T-helper 2 cell treated with Interferon-gamma antibody and Interleukin-4, amounts not matched to agents 5 μg/mL and 100 μg/mL, for 36 hours (primary cell): ENCODE results near the gene GKAP1.
"Not testable (repeated sequence)": the region's sequence is repeated elsewhere in the genome, so short reads cannot be mapped to it uniquely, and the experiment has no call there.

Experiments used
- DNase-seq: peaks from one replicate; pipeline ENCODE4 v3.0.0; 2021; ENCODE audit warnings: low spot score
- H3K27ac Mint-ChIP-seq: one replicate; pipeline ENCODE4 v1.8.0; 2021; ENCODE audit warnings: mild to moderate bottlenecking, mixed read lengths
- H3K27me3 Mint-ChIP-seq: one replicate; pipeline ENCODE4 v1.8.0; 2021; ENCODE audit warnings: low read depth, mixed read lengths
- H3K36me3 Mint-ChIP-seq: one replicate; pipeline ENCODE4 v1.8.0; 2021; ENCODE audit warnings: low read depth, mixed read lengths
- H3K4me1 Mint-ChIP-seq: one replicate; pipeline ENCODE4 v1.8.0; 2021; ENCODE audit warnings: low read depth, mixed read lengths
- H3K4me3 Mint-ChIP-seq: one replicate; pipeline ENCODE4 v1.8.0; 2022; ENCODE audit warnings: mild to moderate bottlenecking, moderate library complexity, mixed read lengths
- H3K9me3 Mint-ChIP-seq: one replicate; pipeline ENCODE4 v1.8.0; 2021; ENCODE audit warnings: mixed read lengths

The GKAP1 gene

DNA sequence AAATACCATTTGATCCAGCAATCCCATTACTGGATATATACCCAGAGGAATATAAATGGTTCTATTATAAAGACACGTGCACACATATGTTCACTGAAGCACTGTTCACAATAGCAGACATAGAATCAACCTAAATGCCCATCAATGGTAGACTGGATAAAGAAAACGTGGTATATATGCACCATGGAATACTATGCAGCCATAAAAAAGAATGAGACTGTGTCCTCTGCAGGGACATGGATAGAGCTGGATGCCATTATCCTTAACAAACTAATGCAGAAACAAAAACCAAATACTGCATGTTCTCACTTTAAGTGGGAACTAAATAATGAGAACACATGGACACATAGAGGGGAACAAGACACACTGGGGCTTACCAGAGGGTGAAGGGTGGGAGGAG, 39.4 kb downstream of the GKAP1 start:
- no peak overlapping the region for H3K4me3 Mint-ChIP-seq
- H3K36me3 Mint-ChIP-seq = no peaks in the 10 kb centered on the region
- H3K9me3 Mint-ChIP-seq = no peaks in the 10 kb centered on the region
- H3K4me1 Mint-ChIP-seq = no peaks in the 10 kb centered on the region
- no peak for DNase-seq
- no peak overlapping the region for H3K27ac Mint-ChIP-seq
- no peaks in the 10 kb centered on the region for H3K27me3 Mint-ChIP-seq

DNA sequence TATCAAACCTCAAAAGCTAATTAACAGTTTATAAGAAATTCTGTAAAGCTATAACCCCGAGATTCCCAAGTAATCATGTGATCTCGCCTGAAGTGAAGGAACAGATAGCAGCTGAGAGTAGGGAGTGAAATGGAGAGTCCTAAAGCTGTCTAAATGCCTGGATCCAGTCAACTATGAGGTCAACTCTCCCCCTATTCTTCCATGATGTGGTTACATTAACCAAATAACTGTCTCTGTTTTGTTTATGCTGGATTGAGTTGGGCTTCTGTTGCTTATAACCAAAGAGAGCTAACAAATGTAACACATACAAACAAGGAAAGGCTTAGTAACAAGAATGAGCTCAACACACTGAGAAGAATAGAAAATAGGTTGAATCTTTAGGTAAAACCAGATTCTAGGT, 41.6 kb downstream of the GKAP1 start:
- H3K36me3 Mint-ChIP-seq = no peaks in the 10 kb centered on the region
- H3K4me1 Mint-ChIP-seq = no peaks in the 10 kb centered on the region
- no peaks in the 10 kb centered on the region for H3K27me3 Mint-ChIP-seq
- H3K9me3 Mint-ChIP-seq = no peaks in the 10 kb centered on the region
- H3K27ac Mint-ChIP-seq = no peak overlapping the region
- H3K4me3 Mint-ChIP-seq = no peak overlapping the region
- DNase-seq = no peak

DNA sequence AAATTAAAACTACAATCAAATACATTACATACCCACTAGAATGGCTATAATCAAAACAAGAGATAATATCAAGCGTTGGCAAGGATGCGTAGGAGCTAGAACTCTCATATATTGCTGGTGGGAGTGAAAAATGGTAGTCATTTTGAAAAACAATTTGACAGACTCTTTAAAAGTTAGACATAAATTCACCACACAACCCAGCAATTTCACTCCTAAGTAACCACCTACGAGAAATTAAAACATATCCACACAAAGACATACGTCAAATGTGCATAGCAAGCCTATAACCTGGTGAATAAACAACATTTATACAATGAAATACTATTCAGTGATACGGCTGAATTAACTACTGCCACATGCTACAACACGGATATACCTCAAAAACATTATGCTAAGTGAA, 44.7 kb downstream of the GKAP1 start:
- no peak overlapping the region for H3K27ac Mint-ChIP-seq
- H3K36me3 Mint-ChIP-seq = no peaks in the 10 kb centered on the region
- H3K27me3 Mint-ChIP-seq = no peaks in the 10 kb centered on the region
- DNase-seq = no peak
- no peaks in the 10 kb centered on the region for H3K4me1 Mint-ChIP-seq
- no peaks in the 10 kb centered on the region for H3K9me3 Mint-ChIP-seq
- no peak overlapping the region for H3K4me3 Mint-ChIP-seq

DNA sequence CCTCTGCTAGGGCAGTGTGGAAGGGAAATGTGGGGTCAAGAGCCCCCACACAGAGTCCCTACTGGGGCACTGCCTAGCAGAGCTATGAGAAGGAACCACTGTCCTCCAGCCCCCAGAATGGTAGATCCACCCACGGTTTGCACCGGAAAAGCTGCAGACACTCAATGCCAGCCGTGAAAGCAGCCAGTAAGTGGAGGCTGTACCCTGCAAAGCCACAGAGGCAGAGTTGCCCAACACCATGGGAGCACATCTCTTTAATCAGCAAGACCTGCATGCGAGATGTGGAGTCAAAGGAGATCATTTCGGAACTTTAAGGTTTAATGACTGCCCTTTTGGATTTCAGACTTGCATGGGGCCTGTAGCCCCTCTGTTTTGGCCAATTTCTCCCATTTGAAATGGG, 52.2 kb downstream of the GKAP1 start:
- Mint-ChIP-seq H3K4me1 (no peaks in the 10 kb centered on the region), H3K27me3 (peaks cover 3% of the 10 kb centered on the region), H3K9me3 (peaks cover 10% of the 10 kb centered on the region), H3K4me3 (no peak overlapping the region), H3K36me3 (no peaks in the 10 kb centered on the region), H3K27ac (no peak overlapping the region)
- no peak for DNase-seq

DNA sequence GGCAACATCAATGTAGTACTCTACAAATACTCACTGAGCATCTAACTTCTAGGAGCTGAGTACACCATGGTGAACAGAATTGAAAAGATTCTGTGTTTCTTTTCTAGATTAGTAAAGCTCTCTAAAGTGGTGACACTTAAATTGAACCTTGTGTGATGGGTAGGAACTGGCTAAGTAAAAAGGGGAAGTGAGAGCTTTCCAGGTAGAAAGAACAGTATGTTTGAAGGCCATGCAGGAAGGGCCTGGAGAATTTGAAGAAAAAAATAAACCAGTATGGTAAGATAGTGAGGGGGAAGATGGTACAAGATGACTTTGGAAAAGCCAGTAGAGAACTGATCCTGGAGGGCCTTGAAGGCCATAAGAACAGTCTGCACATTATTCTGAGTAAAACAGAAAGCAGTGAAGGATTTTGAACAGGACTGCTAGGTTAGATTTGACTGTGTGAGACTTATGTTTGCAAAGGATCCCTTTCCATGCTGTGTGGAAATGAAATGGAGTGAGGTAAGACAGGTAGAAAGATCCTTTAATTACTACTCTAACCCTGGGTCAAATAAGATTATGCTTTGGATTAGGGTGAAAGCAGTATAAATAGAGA, 63.1 kb downstream of the GKAP1 start:
- H3K9me3 Mint-ChIP-seq = no peaks in the 10 kb centered on the region
- H3K27me3 Mint-ChIP-seq = no peaks in the 10 kb centered on the region
- no peak overlapping the region for H3K4me3 Mint-ChIP-seq
- H3K27ac Mint-ChIP-seq = no peak overlapping the region
- H3K36me3 Mint-ChIP-seq = no peaks in the 10 kb centered on the region
- DNase-seq = no peak
- peaks cover 1% of the 10 kb centered on the region for H3K4me1 Mint-ChIP-seq

DNA sequence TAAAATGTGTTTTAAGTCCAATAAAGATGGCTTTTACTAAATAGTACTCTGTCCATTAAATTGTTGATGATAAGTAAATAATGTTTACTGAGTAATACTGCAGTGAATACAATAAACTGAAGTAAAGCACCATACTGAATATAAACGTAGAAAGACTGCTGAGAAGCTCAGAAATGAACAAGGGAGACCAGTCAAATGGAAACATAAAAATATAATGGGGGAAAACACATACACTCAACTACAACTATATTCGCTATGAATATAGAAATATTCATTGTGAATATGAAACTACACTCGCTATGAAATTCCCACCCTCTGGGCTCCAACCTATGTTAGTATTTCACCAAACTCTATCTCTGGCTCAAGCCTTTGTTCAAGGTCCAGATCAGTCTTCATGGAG, 67.9 kb downstream of the GKAP1 start:
- no peak overlapping the region for H3K27ac Mint-ChIP-seq
- no peaks in the 10 kb centered on the region for H3K27me3 Mint-ChIP-seq
- H3K36me3 Mint-ChIP-seq = no peaks in the 10 kb centered on the region
- H3K9me3 Mint-ChIP-seq = no peaks in the 10 kb centered on the region
- H3K4me1 Mint-ChIP-seq = peaks cover 4% of the 10 kb centered on the region
- DNase-seq = no peak
- no peak overlapping the region for H3K4me3 Mint-ChIP-seq

DNA sequence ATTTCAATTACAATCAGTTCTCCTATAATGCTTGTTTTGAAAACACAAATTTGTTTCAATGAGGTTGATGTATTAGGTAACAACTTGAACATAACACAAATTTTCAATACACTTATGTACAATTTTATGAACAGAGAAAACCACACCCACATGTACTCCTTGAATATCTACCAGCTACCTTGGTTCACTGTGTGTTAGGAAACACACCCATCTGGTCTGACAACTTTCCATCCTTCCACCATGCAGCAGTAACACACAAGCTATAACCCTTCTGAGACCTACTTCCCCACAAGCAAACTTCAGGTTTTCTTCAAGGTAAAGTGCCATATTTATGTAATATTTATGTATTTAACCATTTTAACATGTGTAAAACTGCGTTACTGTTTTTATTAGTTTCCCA, 73.4 kb downstream of the GKAP1 start:
- H3K9me3 Mint-ChIP-seq = no peaks in the 10 kb centered on the region
- H3K36me3 Mint-ChIP-seq = no peaks in the 10 kb centered on the region
- no peak overlapping the region for H3K4me3 Mint-ChIP-seq
- DNase-seq = no peak
- H3K27me3 Mint-ChIP-seq = no peaks in the 10 kb centered on the region
- H3K4me1 Mint-ChIP-seq = peaks cover 2% of the 10 kb centered on the region
- no peak overlapping the region for H3K27ac Mint-ChIP-seq

DNA sequence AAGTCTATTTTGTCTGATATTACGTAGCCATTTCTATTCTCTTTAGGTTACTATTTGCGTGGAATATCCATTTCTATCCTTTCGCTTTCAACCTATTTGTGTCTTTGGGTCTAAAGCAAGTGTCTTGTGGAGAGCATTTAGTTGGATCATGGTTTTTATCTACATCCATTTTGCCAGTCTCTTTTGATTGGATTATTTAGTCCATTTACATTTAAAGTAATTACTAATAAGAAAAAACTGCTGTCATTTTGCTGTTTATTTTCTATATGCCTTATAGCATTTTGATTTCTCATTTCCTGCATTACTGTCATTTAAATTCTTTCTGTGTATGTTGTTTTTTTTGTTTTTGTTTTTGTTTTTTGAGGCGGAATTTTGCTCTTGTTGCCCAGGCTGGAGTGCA, 83.8 kb downstream of the GKAP1 start:
- H3K9me3 Mint-ChIP-seq = no peaks in the 10 kb centered on the region
- no peaks in the 10 kb centered on the region for H3K36me3 Mint-ChIP-seq
- H3K27me3 Mint-ChIP-seq = peaks cover 8% of the 10 kb centered on the region
- H3K4me3 Mint-ChIP-seq = no peak overlapping the region
- H3K27ac Mint-ChIP-seq = no peak overlapping the region
- DNase-seq = no peak
- no peaks in the 10 kb centered on the region for H3K4me1 Mint-ChIP-seq

DNA sequence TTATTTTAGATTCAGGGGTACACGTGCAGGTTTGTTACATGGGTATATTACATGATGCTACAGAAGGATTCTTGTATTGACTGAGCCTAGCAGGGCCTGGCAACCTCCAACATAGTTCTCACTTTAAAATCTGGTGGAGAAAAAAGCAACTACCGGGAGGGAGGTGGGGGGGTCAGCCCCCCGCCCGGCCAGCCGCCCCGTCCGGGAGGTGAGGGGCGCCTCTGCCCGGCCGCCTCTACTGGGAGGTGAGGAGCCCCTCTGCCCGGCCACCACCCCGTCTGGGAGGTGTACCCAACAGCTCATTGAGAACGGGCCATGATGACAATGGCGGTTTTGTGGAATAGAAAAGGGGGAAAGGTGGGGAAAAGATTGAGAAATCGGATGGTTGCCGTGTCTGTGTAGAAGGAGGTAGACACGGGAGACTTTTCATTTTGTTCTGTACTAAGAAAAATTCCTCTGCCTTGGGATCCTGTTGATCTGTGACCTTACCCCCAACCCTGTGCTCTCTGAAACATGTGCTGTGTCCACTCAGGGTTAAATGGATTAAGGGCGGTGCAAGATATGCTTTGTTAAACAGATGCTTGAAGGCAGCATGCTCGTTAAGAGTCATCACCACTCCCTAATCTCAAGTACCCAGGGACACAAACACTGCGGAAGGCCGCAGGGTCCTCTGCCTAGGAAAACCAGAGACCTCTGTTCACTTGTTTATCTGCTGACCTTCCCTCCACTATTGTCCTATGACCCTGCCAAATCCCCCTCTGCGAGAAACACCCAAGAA, 88.8 kb downstream of the GKAP1 start:
- not testable (repeated sequence) for H3K27ac Mint-ChIP-seq, H3K9me3 Mint-ChIP-seq, DNase-seq, H3K4me3 Mint-ChIP-seq, H3K4me1 Mint-ChIP-seq, H3K36me3 Mint-ChIP-seq, H3K27me3 Mint-ChIP-seq

DNA sequence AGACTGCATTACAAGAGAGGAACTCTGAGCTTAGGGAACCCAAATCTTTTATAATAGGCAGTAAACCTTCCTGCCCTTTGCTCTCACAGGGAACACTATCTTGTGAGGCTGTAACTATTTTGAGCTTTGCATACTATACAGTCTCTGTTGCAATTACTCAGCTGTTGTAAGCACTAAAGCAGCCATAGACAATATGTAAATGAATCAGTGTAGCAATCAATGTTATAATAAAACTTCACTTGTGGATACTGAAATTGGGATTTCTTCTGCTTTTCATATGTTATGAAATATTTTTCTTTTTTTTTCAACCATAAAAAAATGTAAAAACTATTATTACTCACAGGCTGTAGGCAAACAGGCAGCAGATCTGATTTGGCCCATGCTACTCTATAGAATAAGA, 93.1 kb downstream of the GKAP1 start:
- no peaks in the 10 kb centered on the region for H3K4me1 Mint-ChIP-seq
- no peak overlapping the region for H3K27ac Mint-ChIP-seq

DNA sequence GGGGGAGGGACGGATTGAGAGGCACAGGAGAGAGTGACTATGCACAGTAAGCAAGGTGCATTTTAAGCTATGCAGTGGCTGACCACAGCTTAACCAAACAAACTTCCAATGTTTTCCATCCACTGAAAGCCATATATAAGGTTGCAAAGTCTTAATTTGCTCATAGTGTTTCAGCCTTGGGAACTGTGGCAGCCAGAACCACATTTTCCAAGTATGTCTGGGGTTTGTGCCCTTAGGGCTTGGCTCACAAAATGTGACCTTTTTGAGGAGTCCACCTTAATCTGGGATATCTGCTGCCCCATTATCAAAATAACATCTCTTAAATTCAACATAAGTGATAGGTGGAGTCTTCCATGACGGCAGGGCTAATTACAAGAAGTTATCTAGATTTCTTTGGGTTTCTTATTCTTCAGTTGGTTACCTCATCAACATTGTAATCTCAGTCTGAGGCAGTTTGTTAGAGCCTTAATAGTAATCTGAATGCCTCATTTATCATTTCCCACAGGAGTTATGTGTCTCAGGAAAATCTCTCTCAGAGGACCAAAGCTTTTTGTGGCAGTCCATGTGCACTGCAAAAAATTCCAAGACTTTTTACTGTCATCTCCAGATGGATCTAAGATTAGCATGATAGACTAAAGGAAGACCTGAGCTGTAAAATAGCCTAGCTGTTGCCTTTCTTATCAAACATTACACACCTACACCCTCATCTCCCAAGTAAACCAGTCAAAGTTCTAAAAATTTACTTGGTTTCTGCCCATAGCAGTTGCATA, 94.7 kb downstream of the GKAP1 start:
- Mint-ChIP-seq H3K9me3 (no peaks in the 10 kb centered on the region), H3K36me3 (no peaks in the 10 kb centered on the region), H3K27ac (no peak overlapping the region), H3K4me3 (no peak overlapping the region), H3K27me3 (no peaks in the 10 kb centered on the region), H3K4me1 (no peaks in the 10 kb centered on the region)
- no peak for DNase-seq

More for the DNA sequence above, 93.1 kb downstream of the GKAP1 start:
- no peak overlapping the region for H3K4me3 Mint-ChIP-seq
- H3K36me3 Mint-ChIP-seq = no peaks in the 10 kb centered on the region
- H3K9me3 Mint-ChIP-seq = no peaks in the 10 kb centered on the region
- H3K27me3 Mint-ChIP-seq = no peaks in the 10 kb centered on the region
- DNase-seq = no peak

DNA sequence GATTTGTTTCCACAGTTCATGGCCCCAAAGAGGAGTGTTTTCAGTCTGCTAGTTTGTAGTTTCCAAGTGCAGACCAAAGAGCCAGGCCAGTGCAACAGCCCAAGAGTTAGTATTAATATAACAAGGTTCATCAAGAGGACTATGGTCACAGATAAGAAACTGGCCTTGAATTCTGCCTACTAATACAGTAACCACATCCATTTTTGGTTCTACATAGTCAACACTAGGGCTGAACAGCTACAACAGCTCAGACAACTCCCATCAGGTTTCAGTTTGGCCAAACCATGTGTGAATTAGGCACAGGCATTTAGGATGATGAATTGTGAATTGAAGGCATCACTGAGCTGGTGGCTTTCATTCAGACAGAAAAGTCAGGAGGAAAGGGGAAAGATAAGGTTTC, 96.1 kb downstream of the GKAP1 start:
- Mint-ChIP-seq H3K4me1 (no peaks in the 10 kb centered on the region), H3K9me3 (no peaks in the 10 kb centered on the region), H3K4me3 (no peak overlapping the region), H3K27me3 (no peaks in the 10 kb centered on the region), H3K36me3 (no peaks in the 10 kb centered on the region), H3K27ac (no peak overlapping the region)
- no peak for DNase-seq

DNA sequence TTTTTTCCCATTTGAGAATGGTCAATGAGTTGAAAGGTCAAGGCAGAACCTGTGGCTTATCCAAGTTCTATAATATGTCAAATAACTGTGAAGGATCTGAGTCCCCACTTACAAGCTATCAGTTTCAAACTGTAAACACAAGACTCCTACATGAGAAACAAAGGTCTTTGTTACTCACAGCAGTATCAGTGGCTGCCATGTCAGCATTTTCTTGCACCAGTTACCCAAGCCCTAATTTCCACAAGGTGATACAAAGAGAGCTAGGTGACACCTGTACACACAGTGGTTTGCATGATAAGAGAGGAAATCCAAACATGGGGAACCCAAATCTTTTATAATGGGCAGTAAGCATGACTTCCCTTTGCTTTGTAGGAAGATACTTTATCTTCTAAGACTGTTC, 101.8 kb downstream of the GKAP1 start:
- H3K27me3 Mint-ChIP-seq = no peaks in the 10 kb centered on the region
- no peaks in the 10 kb centered on the region for H3K36me3 Mint-ChIP-seq
- no peak for DNase-seq
- H3K9me3 Mint-ChIP-seq = no peaks in the 10 kb centered on the region
- H3K4me3 Mint-ChIP-seq = no peak overlapping the region
- H3K27ac Mint-ChIP-seq = no peak overlapping the region
- H3K4me1 Mint-ChIP-seq = no peaks in the 10 kb centered on the region

DNA sequence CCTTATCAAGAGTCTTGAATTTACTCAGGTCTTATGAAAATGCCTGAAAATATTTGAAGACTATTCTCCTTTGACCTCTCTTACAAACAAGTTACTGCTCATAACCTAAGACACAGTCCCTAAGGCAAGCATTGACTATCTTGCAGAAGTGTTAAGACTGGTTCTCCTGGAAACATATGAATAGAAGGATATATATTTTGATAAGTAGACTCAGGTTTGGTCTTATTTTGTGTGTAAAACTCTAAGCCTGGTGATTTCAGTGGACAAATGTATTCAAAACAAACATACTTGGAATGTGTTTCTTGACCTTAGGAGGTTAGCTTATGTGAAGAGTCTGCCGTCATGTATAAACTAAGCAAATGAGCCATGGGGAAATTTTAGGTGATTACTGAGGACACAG, 102.3 kb downstream of the GKAP1 start:
- no peaks in the 10 kb centered on the region for H3K9me3 Mint-ChIP-seq
- no peak overlapping the region for H3K27ac Mint-ChIP-seq
- no peak overlapping the region for H3K4me3 Mint-ChIP-seq
- H3K36me3 Mint-ChIP-seq = no peaks in the 10 kb centered on the region
- no peak for DNase-seq
- no peaks in the 10 kb centered on the region for H3K27me3 Mint-ChIP-seq
- H3K4me1 Mint-ChIP-seq = no peaks in the 10 kb centered on the region
